Natural killer cell (primary cell): ENCODE results near the gene KCNG3. TPM values are rescaled to one million over a fixed set of nuclear protein-coding genes. Genes with fewer than 3 reads are reported as not detected.

ENCODE experiments used
- ATAC-seq, 3 donors: fragments of 150-1000 bp in 2 of 3; fragments of 200-7000 bp in 1 of 3; cut with Tn5 transposase; 1 replicate in 1 of 3; 2 replicates in 2 of 3; pipeline ENCODE4 v1.10.0; 2021; ENCODE audit warnings: mild to moderate bottlenecking in 2 of 3, moderate library complexity in 2 of 3
- DNase-seq, 2 donors: peaks; one replicate each; pipeline versions ENCODE4 v3.0.0 to v3.0.0-alpha.2; 2013 to 2021; ENCODE audit warnings: mixed read lengths in 1 of 2
- H3K27ac ChIP-seq: one replicate; pipeline ENCODE4 v1.5.1; 2013; ENCODE audit warnings: mild to moderate bottlenecking, low read length
- H3K27me3 ChIP-seq: one replicate; pipeline ENCODE4 v1.6.1; 2013; ENCODE audit warnings: low read length; ENCODE audit not compliant: control insufficient read depth, insufficient read depth
- H3K36me3 ChIP-seq: one replicate; pipeline ENCODE4 v1.6.1; 2013; ENCODE audit warnings: low read length; ENCODE audit not compliant: control insufficient read depth, insufficient read depth
- H3K4me1 ChIP-seq: one replicate; pipeline ENCODE4 v1.6.1; 2013; ENCODE audit warnings: low read length; ENCODE audit not compliant: control insufficient read depth, insufficient read depth
- H3K4me3 ChIP-seq: one replicate; pipeline ENCODE4 v1.5.1; 2013; ENCODE audit warnings: low read length
- H3K9me3 ChIP-seq: one replicate; pipeline ENCODE4 v1.6.1; 2013; ENCODE audit warnings: low read length; ENCODE audit not compliant: control insufficient read depth, insufficient read depth
- H3K27ac Mint-ChIP-seq, 2 donors: one replicate each; pipeline ENCODE4 v1.8.0; 2022; ENCODE audit warnings: mild to moderate bottlenecking in 2 of 2, mixed read lengths in 2 of 2, moderate library complexity in 1 of 2
- H3K27me3 Mint-ChIP-seq, 2 donors: one replicate each; pipeline ENCODE4 v1.8.0; 2022; ENCODE audit warnings: low read depth in 2 of 2, mixed read lengths in 2 of 2
- H3K36me3 Mint-ChIP-seq: one replicate; pipeline ENCODE4 v1.8.0; 2022; ENCODE audit warnings: mixed read lengths
- H3K4me1 Mint-ChIP-seq, 2 donors: one replicate each; pipeline ENCODE4 v1.8.0; 2022; ENCODE audit warnings: mixed read lengths in 2 of 2
- H3K4me3 Mint-ChIP-seq: one replicate; pipeline ENCODE4 v1.8.0; 2022; ENCODE audit warnings: mild to moderate bottlenecking, moderate library complexity, mixed read lengths
- H3K9me3 Mint-ChIP-seq, 2 donors: one replicate each; pipeline ENCODE4 v1.8.0; 2022; ENCODE audit warnings: mixed read lengths in 2 of 2
- WGBS: methylation state at CpG from one replicate; pipeline ENCODE4 v1.1.7; 2013; ENCODE audit warnings: missing lambda C conversion rate; ENCODE audit not compliant: insufficient coverage; 5-methylcytosine and 5-hydroxymethylcytosine counted together
- intact Hi-C: fragments of 100-400 bp; cut with micrococcal nuclease; formaldehyde crosslinking; loops from one replicate; pipeline ENCODE4 v1.14.2; 2022
- total RNA-seq, 4 donors: library from RNA; stranded (reverse); fragments of 120-200 nt in 1 of 4; gene quantifications; one replicate each; pipeline versions ENCODE4 v1.2.3 to v1.2.4, GENCODE V29; 2013 to 2022
- TF ChIP-seq, protein P1 (sequence below): fragments of 200-600 bp; IDR thresholded peaks from one replicate; pipeline ENCODE4 v1.8.0; 2022; ENCODE audit warnings: antibody characterized with exemption

Gene KCNG3
- total RNA-seq, 3 donors from 2014 or later (not counting 1 experiment from before 2014, with no cell fraction given): not detected

DNA sequence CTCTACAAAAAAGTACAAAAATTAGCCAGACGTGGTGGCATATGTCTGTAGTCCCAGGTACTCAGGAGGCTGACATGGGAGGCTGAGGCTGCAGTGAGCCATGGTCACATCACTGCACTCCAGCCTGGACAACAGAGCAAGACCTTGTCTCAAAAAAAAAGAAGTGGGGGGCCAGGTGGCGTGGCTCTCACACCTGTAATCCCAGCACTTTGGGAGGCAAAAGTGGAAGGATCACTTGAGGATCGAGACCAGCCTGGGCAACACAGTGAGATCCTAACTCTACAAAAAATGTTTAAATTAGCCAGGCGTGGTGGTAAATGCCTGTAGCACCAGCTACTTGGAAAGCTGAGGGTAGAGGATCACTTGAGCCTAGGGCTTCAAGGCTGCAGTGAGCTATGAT is 23.1 kb downstream of the KCNG3 start:
- DNase-seq (no peak), ATAC-seq (no peak)
- Mint-ChIP-seq H3K4me3 (no peak overlapping the region), H3K36me3 (no peaks in the 10 kb centered on the region), H3K4me1 (no peaks in the 10 kb centered on the region), H3K27ac (no peak overlapping the region), H3K27me3 (no peaks in the 10 kb centered on the region), H3K9me3 (no peaks in the 10 kb centered on the region)
- Histone ChIP-seq H3K36me3 (no peaks in the 10 kb centered on the region), H3K4me1 (no peaks in the 10 kb centered on the region), H3K4me3 (no peak overlapping the region), H3K27ac (no peak overlapping the region), H3K9me3 (no peaks in the 10 kb centered on the region), H3K27me3 (no peaks in the 10 kb centered on the region)
- TF ChIP-seq, protein P1, sequence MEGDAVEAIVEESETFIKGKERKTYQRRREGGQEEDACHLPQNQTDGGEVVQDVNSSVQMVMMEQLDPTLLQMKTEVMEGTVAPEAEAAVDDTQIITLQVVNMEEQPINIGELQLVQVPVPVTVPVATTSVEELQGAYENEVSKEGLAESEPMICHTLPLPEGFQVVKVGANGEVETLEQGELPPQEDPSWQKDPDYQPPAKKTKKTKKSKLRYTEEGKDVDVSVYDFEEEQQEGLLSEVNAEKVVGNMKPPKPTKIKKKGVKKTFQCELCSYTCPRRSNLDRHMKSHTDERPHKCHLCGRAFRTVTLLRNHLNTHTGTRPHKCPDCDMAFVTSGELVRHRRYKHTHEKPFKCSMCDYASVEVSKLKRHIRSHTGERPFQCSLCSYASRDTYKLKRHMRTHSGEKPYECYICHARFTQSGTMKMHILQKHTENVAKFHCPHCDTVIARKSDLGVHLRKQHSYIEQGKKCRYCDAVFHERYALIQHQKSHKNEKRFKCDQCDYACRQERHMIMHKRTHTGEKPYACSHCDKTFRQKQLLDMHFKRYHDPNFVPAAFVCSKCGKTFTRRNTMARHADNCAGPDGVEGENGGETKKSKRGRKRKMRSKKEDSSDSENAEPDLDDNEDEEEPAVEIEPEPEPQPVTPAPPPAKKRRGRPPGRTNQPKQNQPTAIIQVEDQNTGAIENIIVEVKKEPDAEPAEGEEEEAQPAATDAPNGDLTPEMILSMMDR: no peak
- intact Hi-C loops: no loop called here
- 78% methylated on average over 4 of the region's 4 CpGs for WGBS

GRCh38 chr2:42464631-42465030 is 29.2 kb downstream of the KCNG3 start:
- DNase-seq (no peak), ATAC-seq (no peak)
- Mint-ChIP-seq H3K4me3 (no peak overlapping the region), H3K9me3 (no peaks in the 10 kb centered on the region), H3K27ac (no peak overlapping the region), H3K36me3 (no peaks in the 10 kb centered on the region), H3K27me3 (peaks cover 0 to 14% of the 10 kb centered on the region in 2 donors), H3K4me1 (no peaks in the 10 kb centered on the region)
- H3K27ac ChIP-seq: no peak overlapping the region
- H3K4me1 ChIP-seq: no peaks in the 10 kb centered on the region
- no peaks in the 10 kb centered on the region for H3K36me3 ChIP-seq
- H3K9me3 ChIP-seq: no peaks in the 10 kb centered on the region
- intact Hi-C loops: no loop called here
- WGBS: 87% methylated on average over 1 of the region's 4 CpGs
- TF ChIP-seq, protein P1: no peak
- H3K27me3 ChIP-seq: no peaks in the 10 kb centered on the region
- H3K4me3 ChIP-seq: no peak overlapping the region

DNA sequence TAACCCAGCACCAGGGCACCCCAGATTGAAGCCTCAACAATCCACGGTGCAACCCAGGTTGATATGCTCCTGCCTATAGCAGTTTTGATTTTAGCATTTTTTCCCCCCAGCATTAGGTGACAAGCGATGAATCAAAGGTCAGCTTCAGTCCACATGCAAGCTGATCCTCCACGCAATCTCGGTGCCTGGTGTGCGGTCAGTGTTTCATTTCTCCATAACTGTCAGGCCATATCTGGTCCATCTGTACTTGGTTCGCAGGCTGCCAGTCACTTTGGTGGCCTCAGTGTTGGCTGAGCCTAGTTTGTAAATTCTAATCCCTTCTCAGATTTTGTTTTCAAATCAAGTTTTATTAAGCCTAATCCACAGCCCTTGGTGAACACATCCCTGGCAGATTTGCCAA is 30.2 kb downstream of the KCNG3 start:
- peaks cover 4 to 25% of the 10 kb centered on the region in 2 donors for H3K27me3 Mint-ChIP-seq

DNA sequence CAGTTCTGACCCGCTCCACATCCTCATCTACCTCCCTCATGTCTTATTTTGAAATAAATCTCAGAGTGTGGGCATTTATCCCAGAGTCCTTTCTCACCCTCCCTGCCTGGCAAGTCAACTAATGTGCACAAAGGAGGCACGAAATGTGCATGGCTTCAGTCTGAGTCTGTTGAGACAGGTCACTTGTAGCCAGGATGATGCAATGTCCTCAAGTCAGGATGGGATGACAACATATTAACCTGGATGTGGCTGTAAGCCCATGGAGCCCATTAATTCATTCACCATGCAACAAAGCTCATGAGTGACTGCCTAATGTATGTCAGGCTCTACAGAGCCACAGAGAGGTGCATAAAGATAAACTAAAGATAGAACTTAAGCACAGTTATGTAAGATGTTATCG is 34.5 kb downstream of the KCNG3 start:
- H3K9me3 ChIP-seq: no peaks in the 10 kb centered on the region
- peaks cover 19 to 46% of the 10 kb centered on the region in 2 donors for H3K27me3 Mint-ChIP-seq
- ATAC-seq (no peak), DNase-seq (no peak)
- no peak overlapping the region for H3K27ac ChIP-seq
- H3K4me3 ChIP-seq: no peak overlapping the region
- WGBS: 77% methylated on average over 3 of the region's 3 CpGs
- intact Hi-C loops: no loop called here
- H3K4me3 Mint-ChIP-seq: no peak overlapping the region
- no peaks in the 10 kb centered on the region for H3K36me3 Mint-ChIP-seq
- H3K27ac Mint-ChIP-seq: no peak overlapping the region
- H3K4me1 ChIP-seq: no peaks in the 10 kb centered on the region
- no peaks in the 10 kb centered on the region for H3K9me3 Mint-ChIP-seq
- TF ChIP-seq, protein P1: no peak
- H3K27me3 ChIP-seq: no peaks in the 10 kb centered on the region
- no peaks in the 10 kb centered on the region for H3K36me3 ChIP-seq
- H3K4me1 Mint-ChIP-seq: no peaks in the 10 kb centered on the region

More for the DNA sequence above, 30.2 kb downstream of the KCNG3 start:
- intact Hi-C loops: no loop called here
- no peak overlapping the region for H3K4me3 ChIP-seq
- Mint-ChIP-seq H3K4me1 (no peaks in the 10 kb centered on the region), H3K27ac (no peak overlapping the region), H3K4me3 (no peak overlapping the region), H3K9me3 (no peaks in the 10 kb centered on the region), H3K36me3 (no peaks in the 10 kb centered on the region)
- ATAC-seq: no peak
- H3K4me1 ChIP-seq: no peaks in the 10 kb centered on the region
- no peaks in the 10 kb centered on the region for H3K9me3 ChIP-seq
- no peak overlapping the region for H3K27ac ChIP-seq
- DNase-seq: no peak
- TF ChIP-seq, protein P1: no peak
- no peaks in the 10 kb centered on the region for H3K27me3 ChIP-seq
- 95% methylated on average over 6 of the region's 6 CpGs for WGBS
- no peaks in the 10 kb centered on the region for H3K36me3 ChIP-seq
